GM21717 (cell line): ENCODE data around the gene PHGDH.

ENCODE experiments used
- ATAC-seq: cut with Tn5 transposase; IDR thresholded peaks from one replicate; pipeline ENCODE4 v1.9.1; 2021; ENCODE audit warnings: mild to moderate bottlenecking, moderate library complexity; ENCODE audit not compliant: unreplicated experiment

Gene PHGDH

GRCh38 chr1:119758584-119758983 is 46.9 kb downstream of the PHGDH start:
- no peak for ATAC-seq

DNA sequence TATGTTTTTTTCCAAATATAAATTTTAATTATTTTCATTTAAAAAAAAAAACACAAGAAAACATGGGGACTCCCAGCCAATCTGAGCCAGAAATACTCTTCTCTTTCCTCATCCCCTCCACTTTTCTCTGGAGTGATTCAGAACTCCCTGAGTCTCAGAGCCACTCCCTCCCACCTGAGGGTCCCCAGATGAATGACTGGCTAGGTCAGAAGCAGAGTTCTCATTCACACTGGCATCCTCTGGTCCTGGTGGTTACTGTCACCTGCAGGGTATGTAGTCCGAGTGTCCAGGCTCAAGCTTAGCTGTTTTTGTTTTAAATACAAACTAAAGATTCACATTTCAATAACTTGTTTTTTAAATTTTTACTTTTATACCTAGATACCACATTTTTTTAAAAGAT is 50.7 kb downstream of the PHGDH start:
- ATAC-seq = no peak

DNA sequence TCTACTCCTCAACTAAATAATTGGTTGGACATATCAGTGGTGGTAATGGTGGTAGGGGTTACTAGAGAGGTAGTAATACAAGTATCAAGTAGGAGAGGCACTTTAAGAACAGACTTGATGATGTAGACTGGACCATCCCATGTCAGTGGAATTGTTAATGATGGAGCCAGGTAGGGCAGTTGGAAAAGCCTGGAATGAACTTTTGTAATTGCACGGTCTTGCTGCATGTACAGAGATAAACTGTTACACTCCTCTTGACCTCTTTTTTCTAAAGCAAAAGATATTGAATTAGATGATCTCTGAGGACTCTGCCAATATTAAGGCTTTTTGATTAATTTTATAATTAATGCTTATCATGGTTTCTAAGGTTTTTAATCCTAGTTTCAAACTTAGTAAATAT is 51.2 kb downstream of the PHGDH start:
- ATAC-seq = no peak

- ATAC-seq = no peak
Measured at GRCh38 chr1:119764220-119764619, 52.5 kb downstream of the PHGDH start.

GRCh38 chr1:119766374-119766794 is 54.6 kb downstream of the PHGDH start:
- no peak for ATAC-seq

GRCh38 chr1:119767486-119767885 is 55.8 kb downstream of the PHGDH start:
- ATAC-seq = no peak

- no peak for ATAC-seq
Measured at GRCh38 chr1:119768778-119769177, 57.0 kb downstream of the PHGDH start, which contains the start of gene HMGCS2. Gene HMGCS2 (minus strand): TSS chr1:119768905. CDS start chr1:119768844, 61 bp downstream.

GRCh38 chr1:119771016-119771415 is 59.3 kb downstream of the PHGDH start:
- ATAC-seq = no peak

DNA sequence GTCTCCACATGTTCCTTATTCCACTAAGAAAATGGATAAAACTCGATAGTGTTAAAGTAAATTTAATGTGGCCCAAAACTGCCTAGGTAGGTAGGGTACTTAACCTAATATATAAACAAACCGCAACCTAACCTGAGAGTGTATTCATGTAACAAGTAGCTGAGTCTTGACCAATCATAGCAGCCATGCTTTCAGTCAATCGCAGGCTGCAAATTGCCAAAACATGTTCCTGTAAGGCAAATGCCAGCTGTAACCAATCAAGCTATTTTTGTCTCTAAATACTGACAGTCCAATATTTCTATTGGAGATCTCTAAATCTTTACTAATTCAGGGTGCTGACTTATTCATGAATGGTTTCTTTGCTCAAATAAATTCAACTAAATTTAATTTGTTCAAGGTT is 60.0 kb downstream of the PHGDH start:
- no peak for ATAC-seq

GRCh38 chr1:119772298-119772697 is 60.6 kb downstream of the PHGDH start:
- ATAC-seq = no peak

DNA sequence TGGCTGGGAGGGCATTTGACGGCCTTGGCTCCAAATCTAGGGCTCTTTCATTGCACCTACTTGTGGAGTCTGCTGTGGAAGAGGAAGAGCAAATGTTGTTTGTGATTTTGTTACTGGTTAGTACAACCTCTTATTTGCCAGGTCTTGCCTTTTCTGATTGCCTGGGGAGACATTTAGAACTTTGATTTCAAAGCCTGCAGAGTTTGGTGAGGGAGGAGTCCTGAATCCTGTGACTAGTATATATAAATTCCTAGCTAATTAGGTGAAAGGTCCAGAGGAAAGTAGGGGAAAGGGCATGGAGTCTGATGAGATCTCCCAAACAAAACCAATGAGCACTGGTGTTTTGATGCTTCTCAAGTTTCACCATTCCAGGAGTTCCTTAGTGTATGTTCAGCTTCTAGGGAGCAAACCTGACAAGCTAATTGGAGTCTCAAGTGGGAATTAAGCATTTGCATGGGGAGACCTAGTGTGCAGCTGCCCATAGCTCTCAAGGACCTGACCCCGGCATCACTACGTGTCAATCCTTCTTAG is 62.0 kb downstream of the PHGDH start:
- ATAC-seq = no peak

GRCh38 chr1:119774746-119775490 is 63.2 kb downstream of the PHGDH start:
- ATAC-seq = no peak

- ATAC-seq = no peak
Measured at GRCh38 chr1:119778359-119778758, 66.6 kb downstream of the PHGDH start.

DNA sequence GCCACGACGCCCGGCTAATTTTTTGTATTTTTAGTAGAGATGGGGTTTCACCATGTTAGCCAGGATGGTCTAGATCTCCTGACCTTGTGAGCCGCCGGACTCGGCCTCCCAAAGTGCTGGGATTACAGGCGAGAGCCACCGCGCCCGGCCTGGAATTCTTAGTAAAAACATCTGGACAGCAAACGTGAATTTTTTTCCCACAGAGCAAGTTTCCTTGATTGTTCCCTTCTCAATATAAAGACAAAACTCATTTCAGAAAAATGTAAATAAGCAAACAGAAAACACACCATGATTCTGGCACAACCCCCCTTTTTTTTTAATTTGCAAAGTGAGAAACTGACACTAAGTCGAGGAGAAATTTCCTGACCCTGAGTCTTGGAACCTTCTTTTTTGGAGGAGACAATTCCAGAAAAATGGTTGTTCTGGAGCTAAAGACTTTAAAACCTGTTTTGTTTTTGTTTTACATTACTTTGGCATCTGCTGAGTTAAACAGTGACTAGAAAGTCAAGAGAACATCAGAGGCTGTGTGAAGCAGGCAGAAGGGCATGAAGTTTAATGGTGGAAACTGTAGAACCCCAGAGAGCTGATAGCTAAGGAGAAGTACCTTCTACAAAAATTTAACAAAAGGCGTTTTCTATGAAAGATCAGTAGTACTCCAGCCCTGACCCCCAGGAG is 67.3 kb downstream of the PHGDH start:
- ATAC-seq = no peak

DNA sequence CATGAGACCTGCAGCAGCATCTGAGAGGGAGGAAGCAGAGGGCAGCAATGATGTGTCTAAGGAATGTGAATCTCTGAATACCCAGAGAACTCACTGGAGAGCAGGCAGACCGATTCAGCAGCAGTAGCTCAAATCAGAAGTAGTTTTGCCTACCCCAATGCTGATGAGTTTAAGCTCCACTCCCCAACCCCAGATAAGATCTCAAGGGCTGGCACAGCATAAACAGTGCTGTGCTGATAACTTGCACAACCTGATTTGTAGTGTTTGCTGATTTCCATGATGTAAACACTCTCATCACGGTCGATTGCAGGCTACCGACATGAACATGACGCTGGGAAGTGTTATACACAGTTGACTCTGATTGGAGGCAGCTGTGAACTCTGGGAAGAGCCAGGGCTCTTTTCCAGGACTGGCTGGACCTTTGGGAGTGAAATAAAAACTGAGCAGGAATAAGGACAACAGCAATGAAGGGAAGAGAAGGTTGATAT is 68.2 kb downstream of the PHGDH start:
- ATAC-seq = no peak

DNA sequence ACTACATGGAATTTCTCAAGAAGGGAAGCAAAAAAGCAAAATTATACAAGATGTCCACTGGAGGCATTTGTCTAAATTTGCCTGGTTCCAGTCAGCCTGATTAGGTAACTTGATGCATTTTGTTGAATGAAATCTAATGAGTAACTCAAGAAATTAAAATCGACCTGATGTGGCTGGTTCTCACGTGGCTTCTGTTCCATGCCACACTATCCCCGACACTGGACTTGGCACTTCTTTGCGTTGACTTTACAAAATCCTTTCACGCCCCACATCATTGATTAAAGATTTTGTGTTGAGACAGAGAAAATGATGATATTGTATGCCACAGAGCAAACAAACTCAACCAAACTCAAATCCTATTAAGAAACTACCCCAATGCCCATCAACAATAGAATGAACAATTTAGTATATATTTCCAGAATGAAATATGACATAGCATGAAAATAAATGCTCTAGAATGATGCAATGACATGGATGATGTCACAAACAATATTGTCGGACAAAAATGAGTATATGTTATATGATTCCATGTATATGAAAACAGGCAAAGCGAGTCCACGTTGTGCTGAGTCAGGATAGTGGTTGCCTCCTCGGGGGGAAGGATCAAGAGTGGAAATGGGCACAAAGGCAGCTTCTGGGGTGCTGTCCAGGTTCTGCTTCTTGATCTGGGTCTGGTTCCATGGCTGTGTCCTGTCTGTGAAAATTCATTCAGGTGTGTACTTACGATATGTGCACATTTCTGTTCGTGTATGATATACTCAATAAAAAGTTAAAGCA is 69.9 kb downstream of the PHGDH start:
- ATAC-seq = no peak

DNA sequence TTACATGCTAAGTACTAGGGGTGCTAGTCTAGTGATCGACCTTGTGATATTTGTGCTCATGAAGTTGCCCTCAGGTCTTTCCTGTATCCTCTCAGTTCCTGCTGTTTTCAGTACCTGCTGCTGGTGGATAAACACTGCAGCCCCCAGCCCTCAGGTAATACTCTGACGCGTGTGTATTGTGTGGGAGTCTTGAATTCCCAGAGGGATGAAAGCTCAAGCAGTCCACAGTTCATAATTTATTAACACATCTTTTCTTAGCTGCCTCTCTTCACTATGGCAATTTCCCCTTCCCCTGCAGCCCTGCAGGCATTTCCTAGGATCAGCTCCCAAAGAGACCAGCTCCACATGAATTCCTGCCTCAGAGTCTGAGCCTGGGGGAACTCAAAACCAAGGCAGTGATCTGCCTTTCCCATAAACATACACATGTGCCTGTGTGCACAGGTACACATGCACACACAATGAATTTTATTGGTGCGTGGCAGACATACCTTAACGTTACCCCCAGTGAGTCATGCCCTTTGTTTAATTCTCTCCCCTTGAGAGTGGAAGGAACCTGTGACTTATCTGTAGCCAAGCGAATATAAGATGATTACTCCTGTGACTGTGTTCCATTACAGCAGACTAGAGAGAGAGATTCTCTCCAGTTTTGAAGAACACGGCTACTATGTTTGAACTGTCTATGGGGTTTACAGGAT is 71.0 kb downstream of the PHGDH start:
- no peak for ATAC-seq

DNA sequence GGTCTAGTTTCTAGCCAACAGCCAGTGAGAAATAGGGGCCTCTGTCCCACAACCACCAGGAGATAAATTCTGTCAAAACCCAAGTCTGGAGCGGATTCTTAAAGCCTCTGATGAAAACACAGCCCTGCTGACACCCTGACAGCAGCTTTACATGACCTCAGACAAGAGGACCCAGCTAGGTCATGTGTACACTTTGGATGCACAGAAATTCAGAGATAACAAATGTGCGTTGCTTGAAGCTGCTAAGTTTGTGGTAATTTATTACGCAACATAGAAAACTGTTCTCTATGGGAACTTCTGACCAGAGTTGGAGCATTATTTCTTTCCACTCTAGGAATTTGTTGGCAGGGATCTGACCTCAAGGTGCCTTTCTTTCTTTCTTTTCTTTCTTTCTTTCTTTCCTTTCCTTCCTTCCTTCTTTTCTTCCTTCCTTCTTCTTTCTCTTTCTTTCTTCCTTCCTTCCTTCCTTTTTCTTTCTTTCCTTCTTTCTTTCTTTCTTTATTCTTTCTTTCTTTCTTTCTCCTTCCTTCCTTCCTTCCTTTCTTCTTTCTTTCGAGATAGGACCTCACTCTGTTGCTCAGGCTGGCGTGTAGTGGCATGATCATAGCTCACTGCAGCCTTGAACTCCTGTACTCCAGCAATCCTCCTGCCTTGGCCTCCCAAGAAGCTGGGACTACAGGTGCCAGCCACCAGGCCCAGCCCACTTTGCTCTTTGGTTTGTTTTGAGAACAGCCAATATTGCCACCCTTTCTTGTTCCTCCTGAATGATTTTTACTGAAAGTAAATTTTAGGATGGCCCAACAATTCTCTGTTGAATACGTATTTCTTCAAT is 71.8 kb downstream of the PHGDH start:
- no peak for ATAC-seq

GRCh38 chr1:119784191-119784781 is 72.6 kb downstream of the PHGDH start:
- no peak for ATAC-seq
